RWPE2 (cell line): Measurements from ENCODE around the gene KRTAP4-4.
"Not testable (repeated sequence)": the region's sequence is repeated elsewhere in the genome, so short reads cannot be mapped to it uniquely, and the experiment has no call there.

Experiments used
- ATAC-seq: fragments of 200-7000 bp; cut with Tn5 transposase; 3 replicates; pipeline ENCODE4 v1.9.1; 2021; ENCODE audit warnings: low read depth
- DNase-seq: peaks from one replicate; pipeline ENCODE4 v3.0.0-alpha.2; 2020; ENCODE audit warnings: low spot score
- H3K27ac ChIP-seq: fragments of 450-650 bp; 2 replicates; pipeline ENCODE4 v1.5.1; 2017; ENCODE audit warnings: mild to moderate bottlenecking; ENCODE audit not compliant: poor library complexity, severe bottlenecking
- H3K27me3 ChIP-seq: fragments of 250-450 bp; sonication (Bioruptor Pico); 2 replicates; pipeline ENCODE4 v1.5.1; 2021; ENCODE audit warnings: mild to moderate bottlenecking, moderate library complexity; ENCODE audit not compliant: insufficient read depth, poor library complexity, severe bottlenecking
- H3K36me3 ChIP-seq: fragments of 250-450 bp; sonication (Bioruptor Pico); 2 replicates; pipeline ENCODE4 v1.5.1; 2020; ENCODE audit warnings: low read depth, mild to moderate bottlenecking, moderate library complexity
- H3K4me1 ChIP-seq: fragments of 250-450 bp; sonication (Bioruptor Pico); 2 replicates; pipeline ENCODE4 v1.5.1; 2021; ENCODE audit warnings: mild to moderate bottlenecking, moderate library complexity; ENCODE audit not compliant: insufficient read depth, poor library complexity, severe bottlenecking
- H3K4me3 ChIP-seq: fragments of 250-450 bp; sonication (Bioruptor Pico); 2 replicates; pipeline ENCODE4 v1.5.1; 2021; ENCODE audit warnings: mild to moderate bottlenecking, moderate library complexity; ENCODE audit not compliant: severe bottlenecking
- H3K9me3 ChIP-seq: fragments of 250-450 bp; sonication (Bioruptor Pico); 2 replicates; pipeline ENCODE4 v1.5.1; 2021; ENCODE audit warnings: mild to moderate bottlenecking, moderate library complexity; ENCODE audit not compliant: severe bottlenecking
- TF ChIP-seq, protein P1 (sequence below): fragments of 450-650 bp; IDR thresholded peaks from one replicate; pipeline ENCODE4 v1.5.1; 2017; ENCODE audit warnings: mild to moderate bottlenecking, moderate library complexity; ENCODE audit not compliant: poor library complexity, severe bottlenecking

Gene KRTAP4-4

DNA sequence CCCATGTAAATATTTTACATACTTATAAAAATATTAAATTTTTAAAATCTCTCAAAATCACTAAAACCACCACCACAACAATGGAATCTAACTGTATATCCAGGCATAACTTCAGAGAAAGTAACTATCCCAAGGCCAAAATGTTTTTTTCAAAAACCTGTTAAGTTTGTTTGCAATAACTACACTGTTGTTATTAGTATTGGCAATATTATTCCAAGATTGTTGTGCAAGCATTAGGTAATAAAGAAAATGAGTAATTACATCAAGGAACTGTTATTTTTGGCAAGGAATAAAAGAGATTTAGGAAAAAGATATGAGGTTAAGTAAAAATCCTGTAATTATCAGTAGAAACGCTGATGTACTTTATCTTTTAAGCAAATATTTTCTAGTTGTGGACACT lies 33.2 kb downstream of the KRTAP4-4 start:
- ATAC-seq: no peak

DNA sequence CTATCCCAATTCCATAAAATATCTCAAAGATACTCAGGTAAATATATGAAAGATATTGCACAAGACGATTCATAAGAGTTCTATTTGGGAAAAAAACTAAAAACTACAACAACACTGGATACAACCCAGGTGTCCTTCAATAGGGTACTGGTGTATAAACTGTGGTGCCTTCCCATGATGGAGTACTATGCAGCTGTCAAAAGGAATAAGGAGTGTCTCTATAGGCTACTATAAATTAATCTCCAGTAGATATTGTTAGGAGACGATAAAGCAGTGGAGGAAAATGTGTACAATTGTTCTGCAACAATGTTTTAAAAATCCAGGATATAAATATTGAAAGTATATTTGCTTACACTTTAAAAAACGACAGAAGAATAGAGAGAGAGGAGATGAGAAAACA lies 34.1 kb downstream of the KRTAP4-4 start:
- H3K27me3 ChIP-seq: no peaks in the 10 kb centered on the region
- no peaks in the 10 kb centered on the region for H3K9me3 ChIP-seq
- TF ChIP-seq, protein P1, sequence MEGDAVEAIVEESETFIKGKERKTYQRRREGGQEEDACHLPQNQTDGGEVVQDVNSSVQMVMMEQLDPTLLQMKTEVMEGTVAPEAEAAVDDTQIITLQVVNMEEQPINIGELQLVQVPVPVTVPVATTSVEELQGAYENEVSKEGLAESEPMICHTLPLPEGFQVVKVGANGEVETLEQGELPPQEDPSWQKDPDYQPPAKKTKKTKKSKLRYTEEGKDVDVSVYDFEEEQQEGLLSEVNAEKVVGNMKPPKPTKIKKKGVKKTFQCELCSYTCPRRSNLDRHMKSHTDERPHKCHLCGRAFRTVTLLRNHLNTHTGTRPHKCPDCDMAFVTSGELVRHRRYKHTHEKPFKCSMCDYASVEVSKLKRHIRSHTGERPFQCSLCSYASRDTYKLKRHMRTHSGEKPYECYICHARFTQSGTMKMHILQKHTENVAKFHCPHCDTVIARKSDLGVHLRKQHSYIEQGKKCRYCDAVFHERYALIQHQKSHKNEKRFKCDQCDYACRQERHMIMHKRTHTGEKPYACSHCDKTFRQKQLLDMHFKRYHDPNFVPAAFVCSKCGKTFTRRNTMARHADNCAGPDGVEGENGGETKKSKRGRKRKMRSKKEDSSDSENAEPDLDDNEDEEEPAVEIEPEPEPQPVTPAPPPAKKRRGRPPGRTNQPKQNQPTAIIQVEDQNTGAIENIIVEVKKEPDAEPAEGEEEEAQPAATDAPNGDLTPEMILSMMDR: no peak
- no peak for ATAC-seq
- no peak overlapping the region for H3K4me3 ChIP-seq
- H3K4me1 ChIP-seq: peaks cover 8% of the 10 kb centered on the region
- H3K36me3 ChIP-seq: no peaks in the 10 kb centered on the region
- no peak overlapping the region for H3K27ac ChIP-seq
- no peak for DNase-seq

More for the DNA sequence above, 33.2 kb downstream of the KRTAP4-4 start:
- no peaks in the 10 kb centered on the region for H3K27me3 ChIP-seq
- H3K27ac ChIP-seq: no peak overlapping the region
- TF ChIP-seq, protein P1: no peak
- no peak overlapping the region for H3K4me3 ChIP-seq
- no peak for DNase-seq
- no peaks in the 10 kb centered on the region for H3K9me3 ChIP-seq
- peaks cover 16% of the 10 kb centered on the region for H3K4me1 ChIP-seq
- H3K36me3 ChIP-seq: no peaks in the 10 kb centered on the region

DNA sequence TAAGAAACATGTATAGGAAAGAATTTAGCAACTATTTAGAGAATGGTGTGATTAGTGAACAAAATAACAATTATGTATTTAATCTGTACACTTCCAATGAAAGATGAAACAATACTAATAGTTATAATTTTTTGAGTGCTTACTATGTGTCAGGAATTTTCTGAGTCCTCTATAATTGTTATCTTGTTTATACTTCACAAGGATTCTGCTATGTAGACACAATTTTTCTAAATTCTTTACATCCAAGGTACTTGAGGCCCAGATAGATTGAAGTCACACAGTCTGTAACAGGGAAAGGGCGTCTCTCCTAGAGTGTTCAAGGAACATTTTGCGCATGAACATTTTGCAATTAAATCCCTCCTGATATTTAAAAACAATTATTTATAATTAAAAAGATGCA lies 35.5 kb downstream of the KRTAP4-4 start:
- Histone ChIP-seq H3K27me3 (no peaks in the 10 kb centered on the region), H3K4me1 (peaks cover 7% of the 10 kb centered on the region), H3K27ac (no peak overlapping the region), H3K4me3 (no peak overlapping the region), H3K9me3 (no peaks in the 10 kb centered on the region), H3K36me3 (no peaks in the 10 kb centered on the region)
- TF ChIP-seq, protein P1: no peak
- ATAC-seq (no peak), DNase-seq (no peak)

DNA sequence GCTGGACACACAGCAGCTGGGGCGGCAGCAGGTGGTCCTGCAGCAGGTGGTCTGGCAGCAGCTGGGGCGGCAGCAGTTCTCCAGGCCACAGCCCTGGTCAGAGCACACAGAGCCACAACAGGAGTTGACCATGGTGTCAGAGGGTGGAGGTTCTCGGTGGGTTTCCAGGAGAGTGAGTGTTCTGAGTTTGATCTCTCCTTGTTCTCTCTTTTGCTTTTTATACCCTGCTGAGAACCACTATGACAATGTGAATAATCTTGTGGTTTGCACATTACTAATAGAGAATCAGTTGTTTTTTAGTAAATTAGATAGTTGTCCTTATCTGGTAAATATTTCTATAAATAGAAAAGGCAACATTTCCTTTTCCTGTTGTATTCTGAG lies 36.6 kb downstream of the KRTAP4-4 start, which contains the start of gene KRTAP4-12:
KRTAP4-12 (minus strand) TSS at position 192 of the 381 bp plus-strand sequence; CDS start at position 132, 60 bp downstream.
- not testable (repeated sequence) for H3K27me3 ChIP-seq, DNase-seq, ATAC-seq, H3K9me3 ChIP-seq, H3K4me1 ChIP-seq, H3K36me3 ChIP-seq, H3K4me3 ChIP-seq, H3K27ac ChIP-seq

- not testable (repeated sequence) for H3K27me3 ChIP-seq, H3K27ac ChIP-seq, DNase-seq, H3K9me3 ChIP-seq, H3K36me3 ChIP-seq, ATAC-seq, H3K4me3 ChIP-seq
- H3K4me1 ChIP-seq: peaks cover 11% of the 10 kb centered on the region
Observed at GRCh38 chr17:41123292-41123990, 37.1 kb downstream of the KRTAP4-4 start.

GRCh38 chr17:41121742-41122141 lies 38.8 kb downstream of the KRTAP4-4 start:
- DNase-seq: no peak
- H3K4me3 ChIP-seq: no peak overlapping the region
- ATAC-seq: no peak
- no peaks in the 10 kb centered on the region for H3K36me3 ChIP-seq
- H3K27ac ChIP-seq: no peak overlapping the region
- H3K9me3 ChIP-seq: no peaks in the 10 kb centered on the region
- H3K27me3 ChIP-seq: no peaks in the 10 kb centered on the region
- peaks cover 11% of the 10 kb centered on the region for H3K4me1 ChIP-seq
- TF ChIP-seq, protein P1: no peak

DNA sequence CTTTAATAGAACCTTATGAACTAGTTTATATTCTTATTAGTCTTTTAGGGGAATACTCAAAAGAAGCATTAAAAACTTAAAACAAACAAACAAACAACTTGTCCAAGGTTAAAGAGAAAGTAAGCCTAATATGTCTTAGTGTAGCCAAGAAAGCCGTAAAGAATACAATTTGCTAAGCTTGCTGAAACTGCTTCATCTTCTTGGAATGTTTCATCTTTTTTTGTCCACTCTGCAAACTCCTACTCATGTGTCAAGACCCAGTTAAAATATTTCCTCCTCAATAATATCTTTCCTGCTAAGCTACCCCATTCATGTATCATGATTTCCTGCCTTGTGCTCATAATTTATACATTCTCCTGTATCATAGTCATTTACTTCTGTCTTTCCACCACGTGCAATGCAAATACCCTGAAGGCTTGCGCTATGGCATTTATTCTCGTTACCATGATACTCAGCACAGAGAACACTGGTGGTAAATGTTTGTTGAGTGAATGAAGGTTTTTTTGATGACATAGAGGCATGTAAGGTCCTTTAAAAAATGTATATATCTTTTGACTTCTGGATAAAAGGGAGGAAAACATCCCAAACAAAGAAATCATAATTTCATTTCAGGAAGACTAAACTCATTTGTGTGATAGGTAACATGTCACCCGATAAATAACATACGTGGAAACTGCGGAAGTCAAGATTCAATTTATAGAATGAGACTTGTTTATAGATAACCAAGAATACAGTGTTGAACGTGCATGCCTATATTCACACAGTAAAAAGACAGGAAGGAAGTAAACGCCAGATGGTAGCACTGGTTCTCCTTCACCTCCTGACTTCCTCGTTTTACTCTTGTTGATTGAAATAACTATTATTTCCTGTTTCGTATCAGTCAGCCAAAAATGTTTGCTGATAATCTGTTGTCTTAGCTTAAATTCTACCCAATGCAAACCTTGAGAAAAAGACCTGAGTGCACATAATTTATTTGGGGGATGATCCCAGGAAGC lies 40.6 kb downstream of the KRTAP4-4 start:
- peak; percentile 76 for ATAC-seq
- H3K4me1 ChIP-seq: peaks cover 11% of the 10 kb centered on the region
- H3K27ac ChIP-seq, H3K4me3 ChIP-seq, H3K36me3 ChIP-seq, H3K27me3 ChIP-seq, H3K9me3 ChIP-seq, DNase-seq: not testable (repeated sequence)
